ENCODE results near the gene FBXL16.
"Not testable (repeated sequence)": the region's sequence is repeated elsewhere in the genome, so short reads cannot be mapped to it uniquely, and the experiment has no call there.

- not testable (repeated sequence) for TF ChIP-seq CTCF, POLR2A (IDR thresholded peaks at IDR 0.05)
These were observed 37.3 kb upstream of the FBXL16 start for GRCh38 chr16:742894-743293.

Measured in esophagus squamous epithelium (tissue), 4 donors.